Body of pancreas (tissue), 4 donors: ENCODE data around the gene ANKRD29. TPM values are rescaled to one million over a fixed set of nuclear protein-coding genes. Genes with fewer than 3 reads are reported as not detected.

Experiments used
- ATAC-seq: fragments of 150-250 bp; one replicate; pipeline ENCODE4 v1.9.1; 2016
- DNase-seq, 4 donors: peaks; one replicate each; pipeline ENCODE4 v3.0.0-alpha.2; 2019
- H3K27ac ChIP-seq, 4 donors: fragments of 200-600 bp; sonication (generic); 1 replicate in 3 of 4; 2 replicates in 1 of 4; pipeline versions ENCODE4 v1.5.1 to v1.6.1; 2016 to 2019; ENCODE audit warnings: mild to moderate bottlenecking in 1 of 4, mixed read lengths in 1 of 4, moderate library complexity in 1 of 4
- H3K27me3 ChIP-seq, 2 donors: fragments of 200-600 bp; sonication (generic); one replicate each; pipeline ENCODE4 v1.6.0; 2016; ENCODE audit warnings: mild to moderate bottlenecking in 1 of 2
- H3K36me3 ChIP-seq, 2 donors: fragments of 200-600 bp; sonication (generic); replicated peaks in 1 of 2; 2 replicates each; pipeline ENCODE4 v1.5.1; 2016; ENCODE audit warnings: low read depth in 2 of 2; ENCODE audit not compliant: insufficient read depth in 1 of 2
- H3K4me1 ChIP-seq: fragments of 200-600 bp; sonication (generic); one replicate; pipeline ENCODE4 v1.6.0; 2016
- H3K4me3 ChIP-seq, 2 donors: fragments of 200-600 bp; sonication (generic); 1 replicate in 1 of 2; 2 replicates in 1 of 2; pipeline ENCODE4 v1.5.1; 2016 to 2019
- H3K9me3 ChIP-seq, 3 donors: fragments of 200-600 bp; sonication (generic); 1 replicate in 2 of 3; 2 replicates in 1 of 3; pipeline ENCODE4 v1.5.1; 2016
- CTCF ChIP-seq, 7 experiments: fragments of 450-650 bp in 4 of 7; fragments of 200-600 bp in 3 of 7; sonication (generic) in 3 of 7; IDR thresholded peaks; one replicate each; pipeline ENCODE4 v1.5.1; 2016 to 2019; ENCODE audit warnings: antibody characterized with exemption in 7 of 7
- POLR2A ChIP-seq, 3 donors: fragments of 450-650 bp; IDR thresholded peaks; one replicate each; pipeline ENCODE4 v1.6.1; 2016; ENCODE audit warnings: antibody characterized with exemption in 3 of 3, mild to moderate bottlenecking in 2 of 3
- WGBS, 2 donors: methylation state at CpG; one replicate each; pipeline ENCODE4 v1.1.5; 2017; 5-methylcytosine and 5-hydroxymethylcytosine counted together
- intact Hi-C: fragments of 100-400 bp; cut with DNase I; formaldehyde crosslinking; loops from one replicate; pipeline ENCODE4 v1.15.1; 2023
- total RNA-seq, 2 donors: library from RNA; depleted of rRNA; stranded (reverse); fragments of >200 nt; gene quantifications; one replicate each; pipeline ENCODE4 v1.1.0, GENCODE V29; 2016

The ANKRD29 gene
- 1 to 10 TPM in 1 of 2 donors, under 1 TPM in 1; 0.52 to 3.3 TPM for total RNA-seq

GRCh38 chr18:23662309-23663263, at the start of gene ANKRD29:
Gene ANKRD29 (minus strand): TSS chr18:23662911. CDS start chr18:23662730, 181 bp downstream.
- DNase-seq, result peak; percentile 13 to 54 (median 20)
- intact Hi-C loops, result no loop called here
- Histone ChIP-seq H3K9me3 (no peaks in the 10 kb centered on the region), H3K36me3 (no peaks in the 10 kb centered on the region), H3K4me1 (peaks cover 11% of the 10 kb centered on the region), H3K4me3 (no peak within 1 kb of the TSS), H3K27ac (no peak within 1 kb of the TSS), H3K27me3 (peaks cover 0 to 4% of the 10 kb centered on the region in 2 donors)
- peak; percentile 58 for ATAC-seq
- no peak for TF ChIP-seq CTCF (IDR thresholded peaks at IDR 0.05)
- no peak for TF ChIP-seq POLR2A (IDR thresholded peaks at IDR 0.05)
- 1 to 6% methylated on average over 13 to 80 of the region's 86 CpGs for whole genome bisulfite sequencing, 2 donors

GRCh38 chr18:23712445-23712844, 49.7 kb upstream of the ANKRD29 start:
- intact Hi-C loops, result no loop called here
- H3K9me3 ChIP-seq, result no peaks in the 10 kb centered on the region
- TF ChIP-seq CTCF (IDR thresholded peaks at IDR 0.05) (no peak), POLR2A (IDR thresholded peaks at IDR 0.05) (no peak)
- no peak for DNase-seq
- no peaks in the 10 kb centered on the region for H3K4me1 ChIP-seq
- H3K27ac ChIP-seq, result no peak overlapping the region
- H3K27me3 ChIP-seq, result no peaks in the 10 kb centered on the region
- no peak for ATAC-seq
- 67 to 85% methylated on average over 3 of the region's 3 CpGs for WGBS, 2 donors
- H3K36me3 ChIP-seq, result no peaks in the 10 kb centered on the region
- no peak overlapping the region for H3K4me3 ChIP-seq

GRCh38 chr18:23711426-23711825, 48.7 kb upstream of the ANKRD29 start:
- ATAC-seq (no peak), DNase-seq (no peak)
- Histone ChIP-seq H3K4me1 (no peaks in the 10 kb centered on the region), H3K27ac (no peak overlapping the region), H3K36me3 (no peaks in the 10 kb centered on the region), H3K4me3 (no peak overlapping the region), H3K9me3 (no peaks in the 10 kb centered on the region), H3K27me3 (no peaks in the 10 kb centered on the region)
- TF ChIP-seq POLR2A (IDR thresholded peaks at IDR 0.05) (no peak), CTCF (IDR thresholded peaks at IDR 0.05) (no peak)
- intact Hi-C loops, result no loop called here
- 70 to 93% methylated on average over 1 of the region's 1 CpG for WGBS, 2 donors

GRCh38 chr18:23710946-23711345, 48.2 kb upstream of the ANKRD29 start:
- Histone ChIP-seq H3K9me3 (no peaks in the 10 kb centered on the region), H3K27me3 (no peaks in the 10 kb centered on the region), H3K36me3 (no peaks in the 10 kb centered on the region), H3K27ac (no peak overlapping the region), H3K4me3 (no peak overlapping the region), H3K4me1 (no peaks in the 10 kb centered on the region)
- intact Hi-C loops, result no loop called here
- TF ChIP-seq CTCF (IDR thresholded peaks at IDR 0.05), result no peak
- TF ChIP-seq POLR2A (IDR thresholded peaks at IDR 0.05), result no peak
- no peak for ATAC-seq
- WGBS, 2 donors, result 44 to 79% methylated on average over 1 of the region's 1 CpG
- no peak for DNase-seq
